H1 (cell line): ENCODE measurements around the gene GALNT2. TPM values are rescaled to one million over a fixed set of nuclear protein-coding genes. Genes with fewer than 3 reads are reported as not detected.

ENCODE experiments used
- BACH1 ChIP-seq: IDR thresholded peaks from 2 replicates; pipeline ENCODE4 v1.6.1; 2012; ENCODE audit warnings: low read length, improper control_type of control experiment
- BCL11A ChIP-seq, 2 experiments: IDR thresholded peaks; one replicate each; pipeline ENCODE4 v1.6.1; 2011; ENCODE audit warnings: low read depth in 2 of 2, low read length in 2 of 2, mild to moderate bottlenecking in 2 of 2
- POLR2AphosphoS5 ChIP-seq: IDR thresholded peaks from 2 replicates; pipeline ENCODE4 v1.6.1; 2011; ENCODE audit warnings: low read depth, low read length
- SIN3A ChIP-seq, 2 experiments: IDR thresholded peaks in 1 of 2; conservative IDR thresholded peaks in 1 of 2; 2 replicates each; pipeline ENCODE4 v1.6.1; 2011 to 2012; ENCODE audit warnings: low read length in 2 of 2, improper control_type of control experiment in 1 of 2, low read depth in 1 of 2, mild to moderate bottlenecking in 1 of 2
- polyA plus RNA-seq, 7 experiments: library from polyadenylated mRNA; depleted of rRNA in 3 of 7; stranded (reverse) in 5 of 7; unstranded in 2 of 7; fragments of >200 nt in 5 of 7; fragments of 200-250 nt in 2 of 7; gene quantifications; 1 replicate in 5 of 7; 2 replicates in 1 of 7; 4 replicates in 1 of 7; pipeline versions ENCODE4 v1.2.1 to v1.2.3, GENCODE V29; 2011 to 2013; ENCODE audit warnings: missing spikeins in 2 of 7, mixed read lengths in 2 of 7
- total RNA-seq: library from RNA; stranded (reverse); fragmentation: NEBNext Ultra II Directional; extraction: Animal tissue kit (Norgen Biotek cat#: 25700); gene quantifications from 2 replicates; pipeline ENCODE4 v1.2.1, GENCODE V29; 2021

The GALNT2 gene
- total and polyA plus RNA-seq, 2 of the 8 experiments (the other 6 are each of a cell fraction or from before 2014, with no cell fraction given): 34.5 to 75.3 TPM

DNA sequence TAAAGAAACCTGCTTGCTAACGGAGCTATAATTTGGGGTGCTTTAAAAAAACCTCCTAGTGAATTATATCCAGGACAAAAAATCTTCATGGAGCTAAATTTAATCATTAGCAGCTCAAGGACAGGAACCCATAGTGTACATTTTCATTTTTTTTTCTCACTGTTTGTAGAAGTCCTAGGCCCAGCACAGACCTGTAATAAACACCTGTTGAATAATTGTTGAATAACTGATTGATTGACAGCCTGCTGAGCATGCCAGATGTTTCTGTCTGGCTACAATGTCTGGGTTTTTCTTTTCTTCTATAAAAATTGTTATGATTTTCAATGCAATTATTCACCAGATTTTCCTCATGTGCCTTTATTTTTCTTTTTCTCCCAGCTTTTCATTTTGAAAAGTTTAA lies 10.9 kb upstream of the GALNT2 start (continued):
- TF ChIP-seq BCL11A (IDR thresholded peaks at IDR 0.05; ENCODE audit: low read depth in 2 of 2, low read length in 2 of 2) (no peak), BACH1 (no peak), POLR2AphosphoS5 (no peak), SIN3A (conservative IDR thresholded peaks at IDR 0.05 in 1 of 2, IDR thresholded peaks at IDR 0.05 in 1 of 2; ENCODE audit: low read depth in 1 of 2, low read length in 2 of 2) (no peak)
